GM19351 (cell line): ENCODE data around the gene GPC5.

Source experiments
- ATAC-seq: cut with Tn5 transposase; IDR thresholded peaks from one replicate; pipeline ENCODE4 v1.9.1; 2021; ENCODE audit warnings: mild to moderate bottlenecking, moderate library complexity; ENCODE audit not compliant: unreplicated experiment

GPC5 gene

DNA sequence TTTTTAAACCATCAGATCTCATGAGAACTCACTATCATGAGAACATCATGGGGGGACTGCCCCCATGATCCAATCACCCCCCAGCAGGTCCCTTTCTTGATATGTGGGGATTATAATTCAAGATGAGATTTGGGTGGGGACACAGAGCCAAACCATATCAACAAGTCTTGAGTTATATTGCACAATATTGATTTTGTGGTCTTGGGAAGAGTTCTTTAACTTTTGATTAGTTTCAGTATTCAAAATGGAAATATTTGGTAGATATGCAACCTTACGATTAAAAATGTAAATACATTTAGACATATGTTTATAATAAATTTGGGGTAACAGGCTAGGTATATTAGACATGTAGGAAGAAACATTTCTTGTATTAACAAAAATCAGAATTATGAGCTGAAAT is 188.2 kb downstream of the GPC5 start:
- ATAC-seq = no peak

DNA sequence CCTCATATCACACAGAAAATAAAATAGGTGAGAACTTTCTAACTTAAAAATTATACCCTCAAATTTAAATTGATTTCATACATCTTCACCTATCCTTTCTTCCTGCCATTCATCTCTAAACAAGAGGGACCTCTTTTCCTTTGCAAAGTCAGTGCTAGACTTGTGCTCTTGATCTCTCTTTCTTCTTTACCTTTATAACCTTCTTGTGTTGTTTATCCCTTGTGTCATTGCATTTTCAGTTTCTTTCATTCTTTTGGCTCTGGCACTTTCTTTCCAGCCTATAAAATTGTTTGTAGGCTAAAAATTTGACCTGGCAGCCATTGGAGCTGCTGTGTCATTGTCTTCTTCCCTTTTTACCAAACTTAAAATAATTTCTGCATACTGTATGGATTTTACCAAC is 190.1 kb downstream of the GPC5 start:
- ATAC-seq = no peak

DNA sequence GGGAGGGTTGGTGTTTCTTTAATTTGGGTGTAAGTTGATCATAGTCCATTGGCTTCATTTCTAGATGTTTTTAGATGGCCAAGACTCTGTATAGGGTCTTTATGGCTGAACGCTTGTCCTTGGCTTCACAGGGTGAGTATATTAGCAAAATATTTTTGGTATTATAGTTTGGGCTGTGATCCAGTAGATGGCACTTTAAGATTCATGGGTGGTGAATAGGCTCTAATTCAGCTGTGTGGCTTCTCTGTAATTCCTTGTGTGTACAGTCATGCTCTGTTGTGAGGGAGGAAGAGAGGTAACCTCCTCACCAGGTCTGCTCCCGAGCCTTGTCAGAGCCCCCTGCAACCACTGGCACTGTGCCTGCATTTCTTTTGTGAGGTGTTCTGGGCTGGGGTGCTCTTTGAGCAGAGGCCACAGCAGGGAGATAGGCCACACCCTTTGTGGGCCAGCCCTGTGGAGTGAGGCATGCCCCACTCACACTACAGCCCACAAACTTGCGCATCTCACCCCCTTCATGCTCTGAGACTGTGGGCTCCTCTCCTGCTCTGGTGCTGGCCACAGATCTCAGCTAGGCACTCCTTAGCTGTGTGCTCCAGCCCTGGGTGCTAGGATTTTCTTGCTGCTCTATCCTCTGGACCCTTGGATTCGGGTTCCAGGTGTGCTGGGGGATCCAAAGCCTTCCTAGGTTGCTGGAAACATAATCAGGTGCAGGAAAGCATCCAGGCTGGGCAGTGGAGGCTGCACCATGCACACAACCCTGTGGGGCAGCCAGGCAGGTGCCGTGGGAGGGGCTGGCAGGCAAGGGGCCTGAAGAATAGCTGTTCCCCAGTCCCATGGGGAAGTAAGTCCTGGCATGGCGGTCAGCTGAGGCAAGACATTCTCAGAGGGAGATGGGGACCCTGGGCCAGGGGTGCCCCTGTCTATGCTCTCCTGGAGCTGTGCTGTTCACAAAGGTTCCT is 193.9 kb downstream of the GPC5 start:
- ATAC-seq = no peak

DNA sequence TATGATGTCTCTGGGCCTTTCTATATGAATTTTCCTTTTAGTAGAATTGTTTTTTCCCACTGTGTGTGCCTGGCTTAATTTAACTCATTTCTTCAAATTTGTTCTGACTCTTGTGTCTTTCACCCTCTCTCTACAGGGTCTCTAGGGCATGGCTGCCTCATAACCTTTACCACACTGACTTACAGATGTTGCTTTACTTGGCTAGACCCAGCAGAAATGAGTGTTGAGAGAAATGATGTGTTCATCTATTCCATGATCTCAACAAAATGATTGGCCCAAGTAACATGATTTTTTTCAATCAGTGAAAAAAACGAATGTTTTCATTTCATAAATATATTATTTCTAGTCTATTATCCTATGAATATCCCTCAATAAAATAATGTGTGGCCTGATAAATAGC is 195.0 kb downstream of the GPC5 start:
- ATAC-seq = no peak

DNA sequence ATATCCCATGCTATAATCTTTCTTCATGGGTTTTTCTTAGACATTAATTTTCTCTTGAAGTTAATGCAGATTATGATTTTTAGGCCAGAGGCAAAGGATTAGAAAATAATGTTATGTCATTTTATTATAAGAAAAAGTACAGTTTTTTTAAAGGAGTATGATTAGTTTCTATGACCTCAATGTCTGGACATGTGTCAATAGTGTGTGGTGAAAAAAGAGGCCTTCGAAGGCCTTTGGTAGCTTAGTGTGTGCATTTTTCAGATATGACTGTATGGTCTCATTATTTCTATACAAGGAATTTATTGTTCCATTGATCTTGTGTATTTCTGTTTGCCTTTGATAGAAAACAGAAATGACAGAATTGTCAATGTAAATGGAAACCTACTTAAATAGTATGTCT is 195.6 kb downstream of the GPC5 start:
- no peak for ATAC-seq

DNA sequence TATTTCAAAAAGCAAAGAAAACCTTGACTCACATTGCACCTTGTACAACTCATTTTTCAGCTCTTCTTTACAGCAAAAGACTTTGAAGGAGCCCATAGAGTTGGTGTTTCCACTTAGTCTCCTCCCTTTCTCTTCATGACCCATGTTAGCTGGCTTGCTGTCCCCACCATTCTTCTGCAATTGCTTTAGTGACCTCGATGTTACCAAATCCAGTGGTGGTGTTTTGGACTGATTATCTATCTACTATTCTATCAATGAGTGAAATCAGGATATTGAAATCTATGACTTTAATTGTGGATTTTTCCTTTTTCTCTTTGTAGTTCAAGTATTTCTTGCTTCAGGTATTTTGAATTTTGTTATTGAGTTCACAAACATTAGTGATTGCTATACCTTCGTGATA is 197.3 kb downstream of the GPC5 start:
- no peak for ATAC-seq

DNA sequence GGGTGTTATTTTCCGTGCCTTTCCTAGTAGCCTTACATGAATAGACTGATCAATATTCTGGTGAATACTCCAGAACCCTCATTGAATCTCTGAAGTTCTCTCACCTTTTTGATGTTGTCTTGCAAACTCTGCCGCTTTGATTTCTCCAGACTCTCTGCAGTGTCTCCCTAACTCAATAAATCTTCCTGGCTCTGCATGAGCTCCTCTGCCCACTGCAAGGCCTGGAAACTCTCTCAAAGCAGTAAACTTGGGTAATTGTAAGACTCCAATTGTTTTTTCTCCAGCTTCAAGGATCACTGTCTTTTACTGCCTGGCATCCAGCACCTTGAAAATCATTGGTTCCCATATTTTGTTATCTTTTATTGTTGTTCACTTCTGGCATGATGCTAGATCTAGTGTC is 198.4 kb downstream of the GPC5 start:
- ATAC-seq = no peak

DNA sequence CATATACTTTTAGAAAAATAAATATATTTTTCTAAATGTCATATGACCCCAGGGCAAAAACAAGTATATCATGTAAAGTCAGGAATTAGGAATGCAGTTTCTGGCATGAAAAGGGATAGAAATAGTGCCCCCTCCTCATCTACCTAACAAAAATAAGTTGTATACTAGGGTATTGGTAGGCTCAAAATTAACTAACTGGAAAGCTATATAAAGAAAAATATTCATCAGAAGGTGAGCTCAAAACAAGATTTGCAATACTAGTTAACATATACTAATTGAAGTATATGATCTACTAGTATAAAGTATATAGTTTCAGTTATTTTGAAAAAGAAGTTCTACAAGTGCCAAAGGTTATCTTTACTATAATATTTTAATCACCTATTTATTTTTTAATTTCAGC is 200.2 kb downstream of the GPC5 start:
- no peak for ATAC-seq

DNA sequence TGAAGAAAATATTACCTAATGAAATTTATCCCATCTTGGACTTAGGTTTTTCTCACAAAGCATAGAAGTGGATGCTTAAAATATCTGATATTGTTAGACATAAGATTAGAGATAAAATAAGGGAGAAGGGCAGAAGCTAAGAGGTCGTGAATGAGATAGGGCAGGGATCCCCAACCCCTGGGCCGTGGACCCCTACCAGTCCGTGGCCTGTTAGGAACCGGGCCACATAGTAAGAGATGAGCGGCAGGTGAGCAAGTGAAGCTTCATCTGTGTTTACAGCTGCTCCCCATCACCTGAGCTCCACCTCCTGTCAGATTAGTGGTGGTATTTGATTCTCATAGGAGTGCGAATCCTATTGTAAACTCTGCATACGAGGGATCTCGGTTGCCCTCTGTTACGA is 202.9 kb downstream of the GPC5 start:
- ATAC-seq = no peak

DNA sequence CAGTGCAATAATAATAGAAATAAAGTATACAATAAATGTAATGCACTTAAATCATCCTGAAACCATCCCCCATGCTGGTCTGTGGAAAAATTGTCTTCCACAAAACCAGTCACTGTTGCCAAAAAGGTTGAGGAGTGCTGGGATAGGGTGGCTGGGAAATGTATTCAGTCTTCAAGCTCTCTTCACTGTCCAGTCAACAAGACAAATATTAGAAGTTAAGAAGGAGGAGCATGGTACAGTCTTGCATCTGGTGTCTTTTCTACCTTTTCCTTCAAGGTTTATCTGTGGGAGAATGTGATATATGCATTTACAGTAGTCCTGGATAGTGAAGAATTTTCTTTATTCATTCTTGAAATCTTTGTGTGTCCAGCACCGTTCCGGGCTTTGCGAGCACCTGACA is 203.4 kb downstream of the GPC5 start:
- no peak for ATAC-seq

DNA sequence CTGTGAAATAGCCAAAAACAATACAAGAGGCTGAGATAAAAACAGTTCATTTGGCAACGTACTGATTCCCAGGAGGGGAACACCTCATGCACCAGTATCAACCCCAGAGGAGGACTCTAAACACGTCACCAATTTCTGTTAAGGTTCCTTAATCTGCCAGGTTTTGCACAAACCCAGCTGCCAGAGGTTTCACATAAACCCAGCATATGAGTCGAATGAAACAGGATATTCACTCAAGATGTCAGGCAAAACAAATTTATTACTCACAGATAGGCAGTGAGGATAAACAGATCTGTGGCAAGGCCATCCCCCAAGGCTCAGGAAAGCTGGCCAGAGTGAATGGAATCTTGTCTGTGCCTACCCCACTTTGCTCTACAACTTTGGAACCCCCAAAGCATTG is 210.9 kb downstream of the GPC5 start:
- ATAC-seq = no peak

DNA sequence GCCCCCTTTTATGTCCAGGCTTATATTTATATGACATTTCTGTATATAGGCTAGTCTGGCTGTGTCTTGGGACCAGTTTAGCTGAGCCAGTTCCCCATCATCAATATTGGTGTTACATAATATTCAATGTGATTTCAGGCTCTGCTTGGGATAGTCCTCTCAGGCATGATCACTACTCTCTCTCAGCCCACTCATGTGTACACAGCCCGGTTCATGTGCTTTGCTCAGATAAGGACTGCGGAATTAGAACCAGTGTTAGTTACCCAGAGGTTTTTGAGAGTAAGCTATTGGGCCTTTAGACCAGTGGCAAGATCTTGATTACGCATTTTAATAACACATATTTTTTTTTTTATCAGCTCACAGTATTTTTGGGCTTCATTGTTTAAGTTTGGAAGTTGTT is 219.9 kb downstream of the GPC5 start:
- no peak for ATAC-seq

DNA sequence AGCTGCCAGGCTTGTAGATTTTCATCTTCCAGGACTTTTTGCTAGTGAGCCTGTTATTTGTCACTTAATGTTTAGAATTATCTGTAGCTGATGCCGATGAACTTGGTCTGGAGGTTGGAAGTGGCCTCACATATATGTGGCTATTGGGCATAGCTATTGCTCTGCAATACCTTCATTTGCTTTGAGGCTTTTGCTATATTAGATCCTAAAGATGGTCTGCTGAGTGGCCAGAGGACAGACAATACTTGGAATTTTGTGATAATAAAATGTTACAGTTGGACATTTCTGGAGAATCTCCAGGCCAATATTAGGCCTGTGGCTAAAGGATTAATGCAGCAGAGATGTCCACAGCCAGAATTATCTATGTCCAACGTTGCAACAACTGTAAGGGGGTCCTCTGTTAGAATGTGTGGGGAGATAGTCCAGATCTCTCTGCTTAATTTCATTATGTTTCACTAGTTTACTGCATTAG is 222.3 kb downstream of the GPC5 start:
- ATAC-seq = no peak

DNA sequence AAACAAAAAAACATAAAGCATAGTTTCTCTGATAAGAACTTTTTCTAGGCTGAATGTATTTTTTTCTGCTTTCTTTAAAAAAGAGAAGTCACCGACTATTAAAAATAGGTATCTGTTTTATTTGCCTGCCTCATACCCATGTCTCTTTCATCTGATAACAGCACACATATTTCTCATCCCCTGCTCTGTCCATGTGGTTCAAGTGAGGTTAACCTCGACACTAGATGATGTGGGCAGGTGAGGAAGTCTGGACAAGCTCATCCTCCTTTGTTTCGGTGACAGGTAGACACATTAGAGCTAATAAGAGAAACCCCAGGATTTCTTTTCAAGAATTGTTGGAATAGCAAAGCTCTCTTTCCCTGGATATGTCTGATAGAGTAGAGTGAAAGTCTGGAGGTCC is 222.7 kb downstream of the GPC5 start:
- ATAC-seq = no peak

DNA sequence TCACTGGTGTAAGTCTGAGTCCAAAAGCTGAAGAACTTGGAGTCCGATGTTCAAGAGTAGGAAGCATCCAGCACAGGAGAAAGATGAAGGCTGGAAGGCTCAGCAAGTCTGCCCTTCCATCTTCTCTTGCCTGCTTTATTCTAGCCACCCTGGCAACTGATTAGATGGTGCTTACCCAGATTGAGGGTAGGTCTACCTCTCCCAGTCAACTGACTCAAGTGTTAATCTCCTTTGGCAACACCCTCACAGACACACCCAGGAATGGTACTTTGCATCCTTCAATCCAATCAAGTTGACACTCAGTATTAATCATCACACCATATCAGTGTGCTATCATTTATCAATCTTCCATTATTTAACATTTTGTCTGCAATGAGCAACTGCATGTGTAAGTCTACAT is 223.5 kb downstream of the GPC5 start:
- ATAC-seq = no peak

DNA sequence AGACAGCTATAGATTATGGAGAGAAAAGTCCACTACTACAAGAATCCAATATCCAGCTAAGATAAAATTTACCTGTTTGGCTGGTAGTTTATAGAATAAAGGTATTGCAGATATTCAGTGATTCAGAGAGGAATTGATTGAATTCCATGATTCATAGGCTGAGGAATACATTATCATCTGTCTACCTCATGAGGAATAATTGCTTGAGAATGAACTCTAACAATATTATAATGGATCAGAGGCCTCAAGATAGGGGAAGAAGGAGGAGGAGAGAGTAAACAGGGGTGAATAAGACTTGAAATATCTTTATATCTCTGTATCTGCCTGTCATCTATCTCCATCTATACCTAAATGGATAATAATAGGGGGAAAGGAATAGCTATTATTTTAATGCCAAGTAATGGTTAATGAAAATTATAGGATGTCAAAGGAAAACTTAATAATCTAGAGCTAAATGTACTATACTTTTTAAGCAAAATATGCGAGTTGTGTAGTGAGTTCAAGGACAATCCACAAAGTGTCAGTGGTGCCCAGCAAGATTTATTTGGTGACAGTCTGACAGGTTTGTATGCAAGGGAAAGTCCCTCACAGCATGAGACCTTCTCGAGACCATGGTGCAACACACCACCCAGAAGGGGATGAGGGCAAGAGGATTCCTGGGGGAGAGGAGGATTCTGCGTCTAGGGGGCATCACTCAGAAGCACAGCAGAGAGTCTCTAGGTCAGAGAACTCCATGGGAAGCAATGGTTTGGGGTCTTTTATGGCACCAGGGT is 224.5 kb downstream of the GPC5 start:
- no peak for ATAC-seq

DNA sequence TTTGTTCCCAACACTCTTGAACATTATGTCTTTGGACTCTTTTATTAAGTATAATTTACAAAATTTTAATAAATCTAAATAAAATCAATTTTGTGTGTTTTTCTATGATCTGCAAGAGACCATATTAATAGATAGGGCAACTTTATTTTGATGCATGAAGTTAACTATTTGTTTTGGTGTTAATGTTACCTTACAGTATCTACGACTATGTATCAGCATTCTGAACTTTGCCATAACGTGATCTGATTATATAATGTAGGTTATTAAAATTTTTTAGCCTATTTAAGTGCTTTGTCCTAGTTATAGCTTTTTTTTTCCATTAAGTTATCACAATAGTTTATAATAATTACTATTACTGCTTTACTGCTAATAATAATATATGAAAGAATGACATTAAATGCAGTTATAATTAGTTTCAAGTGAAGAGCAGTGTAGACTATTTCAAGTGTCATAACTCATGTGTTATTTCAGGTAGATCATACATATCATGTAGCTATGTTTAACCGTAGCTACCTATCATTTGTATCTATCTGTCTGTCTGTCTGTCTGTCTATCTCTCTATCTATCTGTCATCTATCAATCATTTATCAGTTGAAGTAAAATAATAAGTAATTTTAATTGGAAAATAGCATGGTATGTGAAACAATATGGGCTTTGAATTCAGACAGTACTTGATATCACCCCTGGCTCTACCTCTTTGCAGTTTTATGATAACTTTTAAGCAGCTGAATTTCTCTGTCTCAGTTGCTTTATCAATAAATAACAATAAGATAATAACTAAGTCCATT is 229.7 kb downstream of the GPC5 start:
- no peak for ATAC-seq

DNA sequence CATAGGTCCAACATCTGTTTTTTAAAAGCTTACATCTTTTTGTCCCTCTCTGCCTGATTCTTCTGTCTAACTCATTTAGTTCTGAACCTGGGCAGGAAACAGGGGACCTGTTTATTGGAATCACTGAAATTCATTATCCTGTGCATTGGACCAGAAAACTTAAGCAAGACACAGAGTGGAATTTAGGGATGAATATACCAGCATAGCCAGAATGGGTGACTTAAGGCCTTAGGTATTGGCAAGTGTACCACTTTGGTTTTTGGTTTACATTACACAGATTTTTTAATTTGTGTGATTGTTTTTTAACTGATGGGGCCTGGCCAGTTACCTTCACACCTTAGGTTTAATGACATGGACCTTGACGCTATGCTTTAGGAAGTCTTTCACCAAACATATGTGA is 232.5 kb downstream of the GPC5 start:
- no peak for ATAC-seq

DNA sequence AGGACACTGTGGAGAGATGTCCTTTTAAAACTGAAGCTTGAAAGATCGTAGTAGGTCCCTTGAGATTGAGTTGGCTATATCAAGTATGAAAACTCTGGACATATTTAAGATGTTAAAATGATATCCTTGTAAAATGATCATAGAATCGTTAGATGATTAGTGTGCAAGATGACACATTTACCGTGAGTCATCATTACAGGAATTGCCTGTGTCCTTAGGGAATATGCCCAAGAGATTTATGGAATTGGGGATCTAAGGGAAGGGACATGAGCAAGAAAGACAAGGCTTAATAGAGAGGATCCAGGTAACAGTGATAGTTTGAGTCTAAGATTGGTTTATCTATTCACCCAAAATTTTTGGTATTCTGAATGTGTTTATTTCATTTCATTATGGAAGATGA is 233.7 kb downstream of the GPC5 start:
- no peak for ATAC-seq

DNA sequence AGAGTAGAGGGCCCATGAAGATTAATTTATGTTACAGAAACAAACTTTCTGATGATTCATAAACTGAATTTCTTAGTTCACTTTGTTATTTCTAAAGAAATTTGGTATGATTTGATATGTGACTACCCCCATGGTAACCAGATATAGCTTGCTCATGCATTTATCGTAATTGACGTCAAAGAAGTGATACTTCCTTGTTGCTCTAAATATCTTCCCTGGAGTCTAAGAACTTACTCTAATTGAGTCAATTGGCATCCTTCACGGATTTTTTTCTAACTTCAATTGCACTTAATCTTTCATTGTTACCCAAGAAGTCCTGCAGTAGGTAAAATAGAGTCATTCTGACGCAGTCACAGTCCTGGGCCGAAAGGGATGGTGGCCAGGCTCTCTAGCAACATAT is 240.9 kb downstream of the GPC5 start:
- no peak for ATAC-seq

DNA sequence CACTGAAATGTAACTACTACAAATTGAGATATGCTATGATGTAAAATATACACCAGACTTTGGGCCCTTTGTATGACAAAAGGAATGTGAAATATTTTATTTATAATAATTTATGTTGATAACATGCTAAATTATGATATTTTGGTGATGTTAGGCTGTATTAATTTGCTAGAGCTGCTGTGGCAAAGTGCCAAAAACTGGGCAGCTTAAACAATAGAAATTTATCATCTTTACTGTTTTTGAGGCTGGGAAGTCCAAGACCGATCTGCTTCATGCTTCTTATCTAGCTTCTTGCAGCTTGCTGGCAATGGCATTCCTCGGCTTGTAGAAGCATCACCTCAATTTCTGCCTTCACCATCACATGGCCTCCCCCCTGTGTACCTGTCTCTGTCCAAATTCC is 245.0 kb downstream of the GPC5 start:
- ATAC-seq = no peak
